Endodermal cell (in vitro differentiated cells): ENCODE results near the gene RAB37. TPM values are rescaled to one million over a fixed set of nuclear protein-coding genes. Genes with fewer than 3 reads are reported as not detected.

ENCODE experiments used
- DNase-seq: peaks from one replicate; pipeline ENCODE4 v3.0.0-alpha.2; 2017
- H3K27ac ChIP-seq: 2 replicates; pipeline ENCODE4 v1.5.1; 2013; ENCODE audit warnings: mild to moderate bottlenecking, low read depth, low read length, moderate library complexity
- H3K27me3 ChIP-seq: 2 replicates; pipeline ENCODE4 v1.6.1; 2013; ENCODE audit warnings: mild to moderate bottlenecking, low read length, moderate library complexity; ENCODE audit not compliant: insufficient read depth, control insufficient read depth, poor library complexity, severe bottlenecking
- H3K36me3 ChIP-seq: 2 replicates; pipeline ENCODE4 v1.7.0; 2013; ENCODE audit warnings: mild to moderate bottlenecking, low read length, moderate library complexity; ENCODE audit not compliant: control insufficient read depth, insufficient read depth
- H3K4me1 ChIP-seq: one replicate; pipeline ENCODE4 v1.7.0; 2013; ENCODE audit warnings: low read length; ENCODE audit not compliant: control insufficient read depth, insufficient read depth
- H3K4me3 ChIP-seq: 2 replicates; pipeline ENCODE4 v1.5.1; 2013; ENCODE audit warnings: mild to moderate bottlenecking, low read length, moderate library complexity
- H3K9ac ChIP-seq: 2 replicates; pipeline ENCODE4 v1.6.1; 2013; ENCODE audit warnings: mild to moderate bottlenecking, low read length, moderate library complexity; ENCODE audit not compliant: poor library complexity, severe bottlenecking; ENCODE audit errors: extremely low read depth
- H3K9me3 ChIP-seq: 2 replicates; pipeline ENCODE4 v1.6.1; 2013; ENCODE audit warnings: mild to moderate bottlenecking, low read length, moderate library complexity; ENCODE audit not compliant: control insufficient read depth
- H3K27ac Mint-ChIP-seq: 2 replicates; pipeline ENCODE4 v1.8.0; 2020; ENCODE audit warnings: mixed read lengths
- H3K27me3 Mint-ChIP-seq: 2 replicates; pipeline ENCODE4 v1.8.0; 2021; ENCODE audit warnings: mild to moderate bottlenecking, mixed read lengths; ENCODE audit not compliant: insufficient read depth
- H3K36me3 Mint-ChIP-seq: 2 replicates; pipeline ENCODE4 v1.8.0; 2020; ENCODE audit warnings: low read depth, mixed read lengths
- H3K4me1 Mint-ChIP-seq: 2 replicates; pipeline ENCODE4 v1.8.0; 2020; ENCODE audit warnings: mixed read lengths
- H3K4me3 Mint-ChIP-seq: 2 replicates; pipeline ENCODE4 v1.8.0; 2020; ENCODE audit warnings: mild to moderate bottlenecking, moderate library complexity, mixed read lengths
- H3K9me3 Mint-ChIP-seq: 2 replicates; pipeline ENCODE4 v1.8.0; 2020; ENCODE audit warnings: mild to moderate bottlenecking, mixed read lengths
- WGBS, 2 experiments: methylation state at CpG; one replicate each; pipeline versions ENCODE4 v1.1.5 to v1.1.7; 2013; ENCODE audit warnings: missing lambda C conversion rate in 2 of 2, mixed read lengths in 1 of 2; ENCODE audit not compliant: insufficient coverage in 1 of 2, insufficient read length in 1 of 2; 5-methylcytosine and 5-hydroxymethylcytosine counted together
- total RNA-seq, 2 donors: library from RNA; stranded (reverse); fragmentation: NEBNext Ultra II Directional in 1 of 2; extraction: Animal tissue kit (Norgen Biotek cat#: 25700) in 1 of 2; gene quantifications; 2 replicates in 1 of 2; 3 replicates in 1 of 2; pipeline ENCODE4 v1.2.1, GENCODE V29; 2021
- TF ChIP-seq, protein P1 (sequence below): fragments of 200-600 bp; sonication (generic); conservative IDR thresholded peaks from 2 replicates; pipeline ENCODE4 v1.5.0; 2021; ENCODE audit warnings: antibody characterized with exemption, mild to moderate bottlenecking

RAB37 gene
- total RNA-seq, 2 donors from 2014 or later = 6.8 to 8.4 TPM

DNA sequence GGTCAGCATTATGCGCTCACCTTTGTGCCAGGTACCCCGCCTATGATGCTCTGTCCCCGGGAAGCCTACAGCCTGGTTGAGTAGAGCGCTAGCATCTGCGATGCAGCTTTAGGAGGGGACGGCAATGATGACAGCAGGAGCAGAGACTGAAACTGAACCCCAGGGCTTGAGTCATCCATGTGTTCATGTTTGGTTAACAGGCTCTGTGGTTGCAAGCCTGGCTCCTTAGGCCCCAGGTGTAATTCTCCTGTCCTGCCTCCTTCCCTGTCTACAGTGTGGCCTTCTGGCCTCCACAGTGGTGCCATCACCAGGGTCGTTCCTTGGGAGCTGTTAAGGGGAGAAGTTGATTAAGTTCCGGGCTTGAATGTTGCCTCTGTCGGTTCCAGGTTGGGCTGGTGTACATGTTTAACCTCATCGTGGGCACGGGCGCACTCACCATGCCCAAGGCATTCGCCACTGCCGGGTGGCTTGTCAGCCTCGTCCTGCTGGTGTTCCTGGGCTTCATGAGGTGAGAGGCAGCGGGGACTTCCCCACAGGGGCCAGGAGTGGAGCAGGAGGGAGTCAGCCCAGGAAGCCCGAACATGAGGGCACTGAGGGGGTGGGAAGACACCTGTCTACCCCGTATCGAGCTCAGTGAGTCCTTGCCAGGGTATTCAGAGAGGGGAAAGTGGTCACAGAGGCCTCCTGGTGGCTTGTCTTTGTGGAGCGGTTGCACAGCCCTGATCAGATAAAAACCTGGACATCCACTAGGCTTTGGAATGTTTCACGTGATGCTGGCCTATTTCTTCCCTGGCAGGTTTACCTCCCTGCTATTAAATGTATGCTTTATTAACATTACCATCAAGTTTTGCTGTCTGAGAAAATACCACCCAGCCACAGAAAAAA lies 48.3 kb downstream of the RAB37 start:
- H3K4me3 Mint-ChIP-seq = no peak overlapping the region

DNA sequence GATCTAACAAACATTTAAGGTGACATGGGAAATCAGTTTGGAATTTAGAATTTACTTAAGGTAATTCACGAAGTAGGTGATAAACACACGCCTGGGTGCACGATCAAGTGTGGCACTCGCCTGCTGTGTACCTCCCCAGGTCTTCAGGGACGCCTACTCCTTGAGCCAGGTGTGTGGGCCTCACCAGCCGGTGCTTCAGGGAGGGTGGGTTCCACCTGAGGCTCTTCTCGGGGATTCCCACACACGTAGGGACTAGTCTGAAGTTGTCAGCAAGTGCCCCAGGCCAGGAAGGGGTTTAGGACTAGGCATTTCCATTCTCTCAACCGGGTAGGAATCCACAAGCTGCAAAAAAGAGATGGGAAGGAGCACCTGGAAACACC lies 48.9 kb downstream of the RAB37 start:
- WGBS, 2 experiments = 91 to 100% methylated on average over 7 to 9 of the region's 9 CpGs

More for the DNA sequence above, 48.3 kb downstream of the RAB37 start:
- Histone ChIP-seq H3K36me3 (peaks cover 52% of the 10 kb centered on the region), H3K9ac (no peak overlapping the region), H3K4me3 (no peak overlapping the region), H3K27me3 (no peaks in the 10 kb centered on the region), H3K4me1 (no peaks in the 10 kb centered on the region), H3K27ac (no peak overlapping the region), H3K9me3 (no peaks in the 10 kb centered on the region)
- DNase-seq = no peak
- Mint-ChIP-seq H3K36me3 (peaks cover 50% of the 10 kb centered on the region), H3K27me3 (no peaks in the 10 kb centered on the region), H3K4me1 (peaks cover 6% of the 10 kb centered on the region), H3K9me3 (no peaks in the 10 kb centered on the region), H3K27ac (no peak overlapping the region)
- TF ChIP-seq, protein P1, sequence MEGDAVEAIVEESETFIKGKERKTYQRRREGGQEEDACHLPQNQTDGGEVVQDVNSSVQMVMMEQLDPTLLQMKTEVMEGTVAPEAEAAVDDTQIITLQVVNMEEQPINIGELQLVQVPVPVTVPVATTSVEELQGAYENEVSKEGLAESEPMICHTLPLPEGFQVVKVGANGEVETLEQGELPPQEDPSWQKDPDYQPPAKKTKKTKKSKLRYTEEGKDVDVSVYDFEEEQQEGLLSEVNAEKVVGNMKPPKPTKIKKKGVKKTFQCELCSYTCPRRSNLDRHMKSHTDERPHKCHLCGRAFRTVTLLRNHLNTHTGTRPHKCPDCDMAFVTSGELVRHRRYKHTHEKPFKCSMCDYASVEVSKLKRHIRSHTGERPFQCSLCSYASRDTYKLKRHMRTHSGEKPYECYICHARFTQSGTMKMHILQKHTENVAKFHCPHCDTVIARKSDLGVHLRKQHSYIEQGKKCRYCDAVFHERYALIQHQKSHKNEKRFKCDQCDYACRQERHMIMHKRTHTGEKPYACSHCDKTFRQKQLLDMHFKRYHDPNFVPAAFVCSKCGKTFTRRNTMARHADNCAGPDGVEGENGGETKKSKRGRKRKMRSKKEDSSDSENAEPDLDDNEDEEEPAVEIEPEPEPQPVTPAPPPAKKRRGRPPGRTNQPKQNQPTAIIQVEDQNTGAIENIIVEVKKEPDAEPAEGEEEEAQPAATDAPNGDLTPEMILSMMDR = peak; percentile 42
- WGBS, 2 experiments = 91 to 93% methylated on average over 15 to 21 of the region's 21 CpGs

DNA sequence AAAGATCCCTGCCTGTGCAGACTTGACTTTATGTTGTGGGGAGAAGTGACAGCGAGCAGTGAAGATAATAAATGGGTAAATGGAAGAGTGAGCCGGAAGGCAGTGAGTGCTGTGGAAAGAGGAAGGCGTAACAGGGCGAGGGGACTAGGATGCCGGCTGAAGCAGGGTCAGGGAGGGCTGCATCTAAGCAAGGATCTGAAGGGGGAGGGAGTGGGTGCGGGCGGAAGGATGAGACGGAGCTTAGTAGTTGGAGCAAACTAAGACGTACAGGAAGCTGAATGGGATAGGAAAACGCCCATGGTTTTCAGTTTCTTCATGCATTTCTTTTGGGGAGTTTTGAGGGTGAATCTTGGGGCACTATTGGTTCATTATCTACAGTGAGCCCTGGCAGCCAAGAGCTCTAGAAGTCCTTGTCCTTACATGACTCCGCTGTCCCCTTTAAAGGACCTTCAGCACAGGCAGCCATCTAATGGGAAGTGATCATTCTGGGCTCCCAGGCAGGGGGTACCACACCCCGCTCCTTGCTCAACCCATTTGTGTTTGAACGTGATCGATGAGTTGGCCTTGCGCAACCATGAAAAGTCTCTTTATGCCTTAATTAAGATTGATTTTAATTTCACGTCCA lies 49.5 kb downstream of the RAB37 start:
- H3K9ac ChIP-seq = no peak overlapping the region
- peaks cover 54% of the 10 kb centered on the region for H3K36me3 Mint-ChIP-seq
- no peaks in the 10 kb centered on the region for H3K27me3 Mint-ChIP-seq
- no peak overlapping the region for H3K27ac Mint-ChIP-seq
- TF ChIP-seq, protein P1 = no peak
- WGBS, 2 experiments = 94% methylated on average over 16 of the region's 16 CpGs
- peaks cover 6% of the 10 kb centered on the region for H3K4me1 Mint-ChIP-seq
- H3K36me3 ChIP-seq = peaks cover 49% of the 10 kb centered on the region
- H3K4me3 ChIP-seq = no peak overlapping the region
- DNase-seq = no peak
- H3K4me1 ChIP-seq = no peaks in the 10 kb centered on the region
- no peak overlapping the region for H3K4me3 Mint-ChIP-seq
- no peaks in the 10 kb centered on the region for H3K9me3 ChIP-seq
- H3K27me3 ChIP-seq = no peaks in the 10 kb centered on the region
- H3K9me3 Mint-ChIP-seq = no peaks in the 10 kb centered on the region
- H3K27ac ChIP-seq = no peak overlapping the region

More for the DNA sequence above, 48.9 kb downstream of the RAB37 start:
- DNase-seq = no peak
- Mint-ChIP-seq H3K4me3 (no peak overlapping the region), H3K27me3 (no peaks in the 10 kb centered on the region), H3K27ac (no peak overlapping the region), H3K9me3 (no peaks in the 10 kb centered on the region), H3K36me3 (peaks cover 53% of the 10 kb centered on the region), H3K4me1 (peaks cover 6% of the 10 kb centered on the region)
- H3K9me3 ChIP-seq = no peaks in the 10 kb centered on the region
- H3K4me3 ChIP-seq = no peak overlapping the region
- peaks cover 50% of the 10 kb centered on the region for H3K36me3 ChIP-seq
- H3K9ac ChIP-seq = no peak overlapping the region
- H3K4me1 ChIP-seq = no peaks in the 10 kb centered on the region
- no peak overlapping the region for H3K27ac ChIP-seq
- TF ChIP-seq, protein P1 = no peak
- no peaks in the 10 kb centered on the region for H3K27me3 ChIP-seq
